Erythroblast (primary cell): ENCODE data around the gene ABCF2.

Experiments
- GATA1 ChIP-seq: IDR thresholded peaks from 2 replicates; pipeline ENCODE4 v1.6.1; 2011; ENCODE audit warnings: low read depth, mild to moderate bottlenecking, control low read depth, low read length, moderate library complexity
- POLR2A ChIP-seq: IDR thresholded peaks from 2 replicates; pipeline ENCODE4 v1.6.1; 2011; ENCODE audit warnings: mild to moderate bottlenecking, low read length

DNA sequence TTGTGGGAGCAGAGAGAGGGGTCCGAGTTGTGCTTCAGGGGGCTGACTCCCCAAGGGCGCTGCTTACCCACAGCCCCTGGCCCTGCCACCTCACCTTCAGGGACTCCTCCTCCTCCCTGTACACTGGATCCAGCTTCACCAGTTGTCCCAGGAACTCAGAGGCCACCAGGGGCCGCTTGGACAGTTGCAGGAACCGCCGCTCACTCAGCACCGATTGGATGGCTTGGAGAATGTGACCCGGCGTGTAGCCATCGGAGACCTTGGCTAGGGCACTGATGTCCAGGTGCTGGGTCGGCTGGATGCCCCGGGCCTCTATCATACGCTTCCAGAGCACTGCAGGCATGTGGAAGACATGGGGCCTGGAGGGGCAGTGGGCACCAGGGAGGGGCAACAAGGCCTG is 35.5 kb downstream of the ABCF2 start:
- TF ChIP-seq POLR2A (no peak), GATA1 (no peak)
